ENCODE data around the gene COX15. TPM values are rescaled to one million over a fixed set of nuclear protein-coding genes. Genes with fewer than 3 reads are reported as not detected.
"Not testable (repeated sequence)": the region's sequence is repeated elsewhere in the genome, so short reads cannot be mapped to it uniquely, and the experiment has no call there.

Gene COX15
- total and polyA plus RNA-seq, 5 donors from 2014 or later = 18.0 to 42.3 (median 36.8) TPM

DNA sequence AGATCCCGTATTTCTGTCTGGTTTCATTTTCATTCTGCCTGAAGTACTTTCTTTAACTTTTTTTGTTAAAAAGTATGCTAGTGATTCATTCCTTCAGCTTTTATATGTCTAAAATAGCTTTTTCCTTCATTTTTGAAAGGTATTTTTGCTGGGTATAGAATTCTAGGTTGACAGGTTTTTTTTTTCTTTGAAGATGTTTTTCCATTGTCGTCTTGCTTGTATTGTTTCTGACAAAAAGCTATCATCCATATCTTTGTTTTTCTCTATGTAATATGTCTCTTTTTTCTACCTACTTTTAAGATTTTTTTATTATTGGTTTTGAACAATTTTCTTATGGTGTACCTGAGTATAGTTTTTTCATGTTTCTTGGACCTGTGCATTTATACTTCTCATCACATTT is 8.3 kb upstream of the COX15 start:
- Histone ChIP-seq H3K27me3 (ENCODE audit: control insufficient read depth, insufficient read depth, low read length) (no peaks in the 10 kb centered on the region), H3K36me3 (ENCODE audit: control insufficient read depth, insufficient read depth, low read length) (peaks cover 77% of the 10 kb centered on the region), H3K9me3 (ENCODE audit: control insufficient read depth in 2 of 2, low read length in 2 of 2) (peaks cover 20 to 21% of the 10 kb centered on the region in 2 experiments), H3K4me1 (ENCODE audit: control insufficient read depth, insufficient read depth, low read length, poor library complexity, severe bottlenecking) (peaks cover 6% of the 10 kb centered on the region), H3K27ac (ENCODE audit: insufficient read depth, low read length, poor library complexity, severe bottlenecking) (no peak overlapping the region), H3K4me3 (ENCODE audit: low read depth, low read length) (no peak overlapping the region)
- DNase-seq (no peak), ATAC-seq (ENCODE audit: low read depth in 2 of 2) (no peak)
- peaks cover 27 to 45% (median 38%) of the 10 kb centered on the region in 4 donors for H3K4me1 Mint-ChIP-seq
- H3K27ac Mint-ChIP-seq = no peak overlapping the region
- H3K4me3 Mint-ChIP-seq = no peak overlapping the region
- peaks cover 1 to 17% (median 7%) of the 10 kb centered on the region in 7 donors for H3K9me3 Mint-ChIP-seq
- no peaks in the 10 kb centered on the region for H3K27me3 Mint-ChIP-seq
- H3K36me3 Mint-ChIP-seq = peaks cover 79% of the 10 kb centered on the region

DNA sequence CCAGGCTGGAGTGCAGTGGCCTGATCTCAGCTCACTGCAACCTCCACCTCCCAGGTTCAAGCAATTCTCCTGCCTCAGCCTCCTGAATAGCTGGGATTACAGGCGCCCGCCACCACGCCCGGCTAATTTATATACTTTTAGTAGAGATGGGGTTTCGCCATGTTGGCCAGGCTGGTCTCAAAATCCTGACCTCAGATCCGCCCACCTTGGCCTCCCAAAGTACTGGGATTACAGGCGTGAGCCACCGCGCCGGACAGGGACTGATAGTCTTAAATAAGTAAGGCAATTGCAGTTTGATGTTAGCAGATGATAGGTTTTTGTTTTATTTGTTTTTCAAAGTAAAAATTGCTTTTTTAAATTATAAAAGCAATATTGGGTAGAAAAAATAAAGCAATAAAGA is 2.2 kb upstream of the COX15 start:
- Histone ChIP-seq H3K36me3 (ENCODE audit: control insufficient read depth, insufficient read depth, low read length) (peaks cover 17% of the 10 kb centered on the region), H3K4me1 (ENCODE audit: control insufficient read depth, insufficient read depth, low read length, poor library complexity, severe bottlenecking) (peaks cover 33% of the 10 kb centered on the region)
- Mint-ChIP-seq H3K4me3 (peak overlapping the region in 3 of 4 donors; percentile 41 to 96 (median 88)), H3K4me1 (peaks cover 28 to 73% (median 38%) of the 10 kb centered on the region in 4 donors), H3K36me3 (peaks cover 26% of the 10 kb centered on the region)
- H3K27me3 ChIP-seq (ENCODE audit: control insufficient read depth, insufficient read depth, low read length); H3K27ac ChIP-seq (ENCODE audit: insufficient read depth, low read length, poor library complexity, severe bottlenecking); H3K4me3 ChIP-seq (ENCODE audit: low read depth, low read length); H3K27me3 Mint-ChIP-seq; ATAC-seq (ENCODE audit: low read depth in 2 of 2); H3K27ac Mint-ChIP-seq; DNase-seq; H3K9me3 ChIP-seq (ENCODE audit: control insufficient read depth in 2 of 2, low read length in 2 of 2); H3K9me3 Mint-ChIP-seq: not testable (repeated sequence)

DNA sequence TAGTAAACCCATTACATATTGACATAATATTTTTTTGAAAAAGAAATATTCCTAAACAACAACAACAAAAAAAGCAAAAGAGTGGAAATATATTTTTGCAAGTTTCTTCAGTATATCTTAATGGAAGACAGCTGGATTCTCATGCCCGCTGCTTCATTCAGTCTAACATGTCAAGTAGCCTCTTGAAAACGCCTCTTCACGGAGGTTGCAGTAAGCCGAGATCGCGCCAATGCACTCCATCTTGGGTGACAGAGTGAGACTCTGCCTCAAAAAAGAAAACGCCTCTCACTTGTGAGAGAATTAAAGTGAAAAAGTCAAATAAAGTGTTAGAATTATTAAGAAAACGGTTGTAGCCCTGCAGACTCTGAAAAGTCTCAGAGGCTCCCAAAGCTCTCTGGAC is 1.4 kb upstream of the COX15 start:
- Histone ChIP-seq H3K36me3 (ENCODE audit: control insufficient read depth, insufficient read depth, low read length) (peaks cover 14% of the 10 kb centered on the region), H3K4me3 (ENCODE audit: low read depth, low read length) (peak overlapping the region; percentile 45), H3K9me3 (ENCODE audit: control insufficient read depth in 2 of 2, low read length in 2 of 2) (no peaks in the 10 kb centered on the region), H3K27me3 (ENCODE audit: control insufficient read depth, insufficient read depth, low read length) (no peaks in the 10 kb centered on the region), H3K27ac (ENCODE audit: insufficient read depth, low read length, poor library complexity, severe bottlenecking) (no peak overlapping the region), H3K4me1 (ENCODE audit: control insufficient read depth, insufficient read depth, low read length, poor library complexity, severe bottlenecking) (peaks cover 33% of the 10 kb centered on the region)
- DNase-seq (no peak), ATAC-seq (ENCODE audit: low read depth in 2 of 2) (no peak)
- H3K27ac Mint-ChIP-seq = peak overlapping the region in 2 of 3 donors; percentile 4 to 98
- H3K4me3 Mint-ChIP-seq = peak overlapping the region; percentile 83 to 96 (median 86)
- H3K27me3 Mint-ChIP-seq = peaks cover 6% of the 10 kb centered on the region
- peaks cover 24 to 73% (median 39%) of the 10 kb centered on the region in 4 donors for H3K4me1 Mint-ChIP-seq
- H3K36me3 Mint-ChIP-seq = peaks cover 23% of the 10 kb centered on the region
- H3K9me3 Mint-ChIP-seq = peaks cover 0 to 2% (median 0%) of the 10 kb centered on the region in 7 donors

DNA sequence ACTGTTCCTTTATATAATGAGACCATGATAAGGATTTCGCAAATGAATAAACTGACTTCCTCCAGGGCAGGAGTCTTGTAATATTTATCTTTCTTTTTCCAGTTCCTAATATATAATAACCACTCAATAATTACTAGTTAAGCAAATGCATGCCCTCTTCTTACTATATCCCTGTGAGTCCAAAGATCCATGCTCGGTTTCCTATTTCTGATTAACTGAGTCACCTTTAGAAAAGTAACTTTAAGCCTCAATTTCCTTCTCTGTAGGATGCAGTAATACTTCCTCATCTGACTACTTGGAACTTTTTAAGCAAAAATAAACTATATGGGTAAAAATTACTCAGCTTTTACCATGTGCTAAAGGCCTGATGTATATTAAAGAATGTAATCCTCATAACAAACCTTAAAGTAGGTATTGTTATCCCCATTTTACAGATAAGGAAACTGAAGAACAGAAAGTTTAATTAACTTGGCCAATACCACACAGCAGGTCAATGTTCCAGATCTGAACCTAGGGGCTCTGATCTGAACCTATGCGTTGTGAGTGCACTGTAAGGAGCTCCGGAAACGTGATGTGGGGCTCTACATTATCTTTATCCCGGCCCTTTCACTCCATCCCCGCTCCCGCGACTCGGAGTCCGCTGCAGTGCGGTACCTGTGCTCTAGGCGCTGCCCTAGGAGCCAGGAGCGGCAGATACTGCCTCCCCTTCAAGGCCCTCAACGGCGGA is 458 bp downstream of the COX15 start:
- Mint-ChIP-seq H3K27ac (peak overlapping the region; percentile 98 to 100 (median 99)), H3K27me3 (peaks cover 6% of the 10 kb centered on the region), H3K4me3 (peak overlapping the region; percentile 96 to 100 (median 100)), H3K4me1 (peaks cover 15 to 68% (median 37%) of the 10 kb centered on the region in 4 donors), H3K36me3 (peaks cover 18% of the 10 kb centered on the region), H3K9me3 (peaks cover 0 to 1% (median 0%) of the 10 kb centered on the region in 7 donors)
- no peaks in the 10 kb centered on the region for H3K9me3 ChIP-seq (ENCODE audit: control insufficient read depth in 2 of 2, low read length in 2 of 2)
- DNase-seq = no peak
- ATAC-seq (ENCODE audit: low read depth in 2 of 2) = no peak
- H3K36me3 ChIP-seq (ENCODE audit: control insufficient read depth, insufficient read depth, low read length) = peaks cover 16% of the 10 kb centered on the region
- no peaks in the 10 kb centered on the region for H3K27me3 ChIP-seq (ENCODE audit: control insufficient read depth, insufficient read depth, low read length)
- peak overlapping the region; percentile 97 for H3K4me3 ChIP-seq (ENCODE audit: low read depth, low read length)
- peaks cover 32% of the 10 kb centered on the region for H3K4me1 ChIP-seq (ENCODE audit: control insufficient read depth, insufficient read depth, low read length, poor library complexity, severe bottlenecking)
- peak overlapping the region; percentile 88 for H3K27ac ChIP-seq (ENCODE audit: insufficient read depth, low read length, poor library complexity, severe bottlenecking)

DNA sequence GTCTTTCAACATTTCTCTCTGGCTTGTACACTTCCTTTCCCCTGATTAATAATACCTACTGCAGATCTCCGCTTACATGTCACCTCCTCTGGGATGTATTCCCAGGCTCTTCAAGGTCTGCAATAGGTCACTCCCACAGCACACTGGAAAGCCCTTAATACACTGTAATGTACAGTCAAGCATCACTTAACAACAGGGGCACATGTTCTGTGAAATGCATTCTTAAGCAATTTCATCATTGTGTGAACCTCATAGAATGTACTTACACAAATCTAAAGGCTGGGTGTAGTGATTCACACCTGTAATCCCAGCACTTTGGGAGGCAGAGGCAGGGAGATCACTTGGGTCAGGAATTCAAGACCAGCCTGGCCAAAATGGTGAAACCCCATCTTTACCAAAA is 1.9 kb downstream of the COX15 start:
- H3K27me3 Mint-ChIP-seq = peaks cover 6% of the 10 kb centered on the region
- Histone ChIP-seq H3K36me3 (ENCODE audit: control insufficient read depth, insufficient read depth, low read length) (peaks cover 30% of the 10 kb centered on the region), H3K9me3 (ENCODE audit: control insufficient read depth in 2 of 2, low read length in 2 of 2) (no peaks in the 10 kb centered on the region), H3K27ac (ENCODE audit: insufficient read depth, low read length, poor library complexity, severe bottlenecking) (no peak overlapping the region), H3K4me3 (ENCODE audit: low read depth, low read length) (no peak overlapping the region), H3K4me1 (ENCODE audit: control insufficient read depth, insufficient read depth, low read length, poor library complexity, severe bottlenecking) (peaks cover 27% of the 10 kb centered on the region), H3K27me3 (ENCODE audit: control insufficient read depth, insufficient read depth, low read length) (no peaks in the 10 kb centered on the region)
- no peak overlapping the region for H3K27ac Mint-ChIP-seq
- DNase-seq = no peak
- H3K4me1 Mint-ChIP-seq = peaks cover 12 to 57% (median 29%) of the 10 kb centered on the region in 4 donors
- peak overlapping the region in 1 of 4 donors; percentile 30 for H3K4me3 Mint-ChIP-seq
- H3K9me3 Mint-ChIP-seq = peaks cover 0 to 1% (median 0%) of the 10 kb centered on the region in 7 donors
- peaks cover 20% of the 10 kb centered on the region for H3K36me3 Mint-ChIP-seq
- no peak for ATAC-seq (ENCODE audit: low read depth in 2 of 2)

DNA sequence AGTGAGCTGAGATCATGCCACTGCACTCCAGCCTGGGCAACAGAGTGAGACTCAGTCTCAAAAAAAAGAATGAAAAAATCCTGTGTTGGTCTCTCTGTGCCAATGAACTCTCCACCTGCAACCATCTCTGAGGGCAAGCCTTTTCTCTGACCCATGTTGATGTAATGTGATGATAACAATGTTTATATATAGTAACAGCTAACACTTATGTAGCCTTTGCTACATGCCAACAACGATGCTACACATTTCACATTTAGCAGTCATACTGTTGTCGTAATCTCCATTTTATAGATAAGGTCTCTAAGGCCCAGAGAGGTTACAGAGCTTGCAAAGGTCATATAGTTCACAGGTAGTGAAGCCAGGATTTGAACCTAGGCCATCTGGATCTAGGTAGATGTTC is 11.5 kb downstream of the COX15 start:
- Histone ChIP-seq H3K4me1 (ENCODE audit: control insufficient read depth, insufficient read depth, low read length, poor library complexity, severe bottlenecking) (no peaks in the 10 kb centered on the region), H3K27ac (ENCODE audit: insufficient read depth, low read length, poor library complexity, severe bottlenecking) (no peak overlapping the region), H3K27me3 (ENCODE audit: control insufficient read depth, insufficient read depth, low read length) (no peaks in the 10 kb centered on the region), H3K9me3 (ENCODE audit: control insufficient read depth in 2 of 2, low read length in 2 of 2) (no peaks in the 10 kb centered on the region), H3K4me3 (ENCODE audit: low read depth, low read length) (no peak overlapping the region), H3K36me3 (ENCODE audit: control insufficient read depth, insufficient read depth, low read length) (peaks cover 79% of the 10 kb centered on the region)
- peaks cover 49% of the 10 kb centered on the region for H3K36me3 Mint-ChIP-seq
- no peaks in the 10 kb centered on the region for H3K27me3 Mint-ChIP-seq
- H3K4me1 Mint-ChIP-seq = peaks cover 0 to 2% (median 1%) of the 10 kb centered on the region in 4 donors
- H3K4me3 Mint-ChIP-seq = no peak overlapping the region
- DNase-seq (no peak), ATAC-seq (ENCODE audit: low read depth in 2 of 2) (no peak)
- H3K9me3 Mint-ChIP-seq = no peaks in the 10 kb centered on the region
- H3K27ac Mint-ChIP-seq = no peak overlapping the region

- H3K4me3 ChIP-seq (ENCODE audit: low read depth, low read length) = no peak overlapping the region
- Mint-ChIP-seq H3K27ac (no peak overlapping the region), H3K36me3 (peaks cover 47% of the 10 kb centered on the region), H3K4me1 (peaks cover 0 to 2% (median 0%) of the 10 kb centered on the region in 4 donors), H3K9me3 (no peaks in the 10 kb centered on the region), H3K4me3 (no peak overlapping the region), H3K27me3 (no peaks in the 10 kb centered on the region)
- no peak overlapping the region for H3K27ac ChIP-seq (ENCODE audit: insufficient read depth, low read length, poor library complexity, severe bottlenecking)
- no peaks in the 10 kb centered on the region for H3K4me1 ChIP-seq (ENCODE audit: control insufficient read depth, insufficient read depth, low read length, poor library complexity, severe bottlenecking)
- H3K27me3 ChIP-seq (ENCODE audit: control insufficient read depth, insufficient read depth, low read length) = no peaks in the 10 kb centered on the region
- no peaks in the 10 kb centered on the region for H3K9me3 ChIP-seq (ENCODE audit: control insufficient read depth in 2 of 2, low read length in 2 of 2)
- ATAC-seq (ENCODE audit: low read depth in 2 of 2) = no peak
- peaks cover 65% of the 10 kb centered on the region for H3K36me3 ChIP-seq (ENCODE audit: control insufficient read depth, insufficient read depth, low read length)
- no peak for DNase-seq
Measured at GRCh38 chr10:99714446-99714845, 17.5 kb downstream of the COX15 start.

Measured in CD4-positive, CD25-positive, alpha-beta regulatory T cell (primary cell).